AG04450 (cell line): ENCODE results near the gene C16orf82. TPM values are rescaled to one million over a fixed set of nuclear protein-coding genes. Genes with fewer than 3 reads are reported as not detected.
"Not testable (repeated sequence)": the region's sequence is repeated elsewhere in the genome, so short reads cannot be mapped to it uniquely, and the experiment has no call there.

Source experiments
- CTCF ChIA-PET: fragments of 300-600, 350-600 bp; formaldehyde crosslinking; extraction: SDS; loops from one replicate; lab custom pipeline; 2022; ENCODE audit warnings: antibody characterized with exemption, inconsistent platforms; lab: Charles Lee
- POLR2A ChIA-PET: fragments of 350-600 bp; formaldehyde crosslinking; extraction: SDS; loops from one replicate; lab custom pipeline; 2021; ENCODE audit warnings: antibody characterized with exemption, inconsistent platforms; lab: Yijun Ruan, JAX
- DNase-seq: peaks from one replicate; pipeline ENCODE4 v3.0.0-alpha.2; 2011; ENCODE audit warnings: low read depth, low spot score
- H3K27ac ChIP-seq: one replicate; pipeline ENCODE4 v1.5.1; 2012; ENCODE audit warnings: low read depth, low read length, control low read depth
- H3K27me3 ChIP-seq: one replicate; pipeline ENCODE4 v1.6.0; 2012; ENCODE audit warnings: low read length; ENCODE audit not compliant: control insufficient read depth, insufficient read depth
- H3K4me3 ChIP-seq: 2 replicates; pipeline ENCODE4 v1.5.1; 2011; ENCODE audit warnings: mild to moderate bottlenecking, low read depth, low read length, control low read depth
- H3K9me3 ChIP-seq: 2 replicates; pipeline ENCODE4 v1.5.1; 2012; ENCODE audit warnings: low read length; ENCODE audit not compliant: control insufficient read depth, insufficient read depth
- CTCF ChIP-seq: IDR thresholded peaks from 2 replicates; pipeline ENCODE4 v1.5.1; 2011; ENCODE audit warnings: low read depth, low read length, control low read depth, inconsistent platforms
- polyA plus RNA-seq: library from polyadenylated mRNA; depleted of rRNA; stranded (reverse); fragments of >200 nt; gene quantifications from 2 replicates; pipeline ENCODE4 v1.2.3, GENCODE V29; 2011

The C16orf82 gene
- polyA plus RNA-seq, 1 experiment = not detected

- peaks cover 7% of the 10 kb centered on the region for H3K27me3 ChIP-seq
- no peak overlapping the region for H3K4me3 ChIP-seq
- ChIA-PET CTCF (no interaction called here), POLR2A (no interaction called here)
- no peak overlapping the region for H3K27ac ChIP-seq
- H3K9me3 ChIP-seq = no peaks in the 10 kb centered on the region
- no peak for DNase-seq
- no peak for TF ChIP-seq CTCF
These were observed 17.7 kb downstream of the C16orf82 start for GRCh38 chr16:27084307-27085028.

- POLR2A ChIA-PET = no interaction called here
- CTCF ChIA-PET = no interaction called here
These were observed 18.5 kb downstream of the C16orf82 start for GRCh38 chr16:27085182-27085581.

GRCh38 chr16:27086031-27086430 is 19.3 kb downstream of the C16orf82 start:
- H3K9me3 ChIP-seq, CTCF ChIA-PET, POLR2A ChIA-PET, H3K27ac ChIP-seq, H3K4me3 ChIP-seq, H3K27me3 ChIP-seq, DNase-seq: not testable (repeated sequence)

More at GRCh38 chr16:27085182-27085581, 18.5 kb downstream of the C16orf82 start:
- H3K27me3 ChIP-seq = peaks cover 7% of the 10 kb centered on the region
- no peaks in the 10 kb centered on the region for H3K9me3 ChIP-seq
- H3K27ac ChIP-seq = no peak overlapping the region
- DNase-seq = no peak
- no peak overlapping the region for H3K4me3 ChIP-seq
- no peak for TF ChIP-seq CTCF

GRCh38 chr16:27088216-27088615 is 21.5 kb downstream of the C16orf82 start:
- POLR2A ChIA-PET = no interaction called here
- Histone ChIP-seq H3K27ac (no peak overlapping the region), H3K27me3 (peaks cover 7% of the 10 kb centered on the region), H3K4me3 (no peak overlapping the region), H3K9me3 (no peaks in the 10 kb centered on the region)
- CTCF ChIA-PET = no interaction called here
- TF ChIP-seq CTCF = no peak
- DNase-seq = no peak

GRCh38 chr16:27096375-27096774 is 29.6 kb downstream of the C16orf82 start:
- DNase-seq = no peak
- ChIA-PET POLR2A (no interaction called here), CTCF (no interaction called here)
- no peak for TF ChIP-seq CTCF
- no peak overlapping the region for H3K4me3 ChIP-seq
- no peaks in the 10 kb centered on the region for H3K9me3 ChIP-seq
- no peak overlapping the region for H3K27ac ChIP-seq
- no peaks in the 10 kb centered on the region for H3K27me3 ChIP-seq
